ENCODE measurements around the gene TRAPPC2. TPM values are rescaled to one million over a fixed set of nuclear protein-coding genes. Genes with fewer than 3 reads are reported as not detected.
"Not testable (repeated sequence)": the region's sequence is repeated elsewhere in the genome, so short reads cannot be mapped to it uniquely, and the experiment has no call there.

TRAPPC2 gene
- total RNA-seq, 1 donor from 2014 or later, result 25.1 TPM

DNA sequence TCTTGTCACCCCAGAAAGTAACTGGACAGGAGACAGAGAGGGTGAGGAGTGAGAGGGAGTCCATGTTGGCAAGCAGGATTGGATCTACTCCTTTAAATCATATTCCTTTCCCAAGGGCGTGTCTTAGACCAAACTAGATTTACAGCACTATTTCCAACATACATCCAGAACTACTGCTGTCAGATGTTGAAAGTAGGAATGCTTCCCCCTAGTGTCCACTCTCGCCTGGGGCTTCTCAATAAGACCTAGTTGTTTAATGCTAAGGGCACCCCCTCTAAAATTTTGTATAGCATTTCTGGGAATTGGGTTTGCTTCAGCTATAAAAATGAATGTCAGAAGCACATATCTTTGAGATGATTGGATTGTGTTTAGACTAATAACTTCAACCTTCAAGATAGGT is 13.4 kb upstream of the TRAPPC2 start:
- no peak for DNase-seq (ENCODE audit: low spot score)

DNA sequence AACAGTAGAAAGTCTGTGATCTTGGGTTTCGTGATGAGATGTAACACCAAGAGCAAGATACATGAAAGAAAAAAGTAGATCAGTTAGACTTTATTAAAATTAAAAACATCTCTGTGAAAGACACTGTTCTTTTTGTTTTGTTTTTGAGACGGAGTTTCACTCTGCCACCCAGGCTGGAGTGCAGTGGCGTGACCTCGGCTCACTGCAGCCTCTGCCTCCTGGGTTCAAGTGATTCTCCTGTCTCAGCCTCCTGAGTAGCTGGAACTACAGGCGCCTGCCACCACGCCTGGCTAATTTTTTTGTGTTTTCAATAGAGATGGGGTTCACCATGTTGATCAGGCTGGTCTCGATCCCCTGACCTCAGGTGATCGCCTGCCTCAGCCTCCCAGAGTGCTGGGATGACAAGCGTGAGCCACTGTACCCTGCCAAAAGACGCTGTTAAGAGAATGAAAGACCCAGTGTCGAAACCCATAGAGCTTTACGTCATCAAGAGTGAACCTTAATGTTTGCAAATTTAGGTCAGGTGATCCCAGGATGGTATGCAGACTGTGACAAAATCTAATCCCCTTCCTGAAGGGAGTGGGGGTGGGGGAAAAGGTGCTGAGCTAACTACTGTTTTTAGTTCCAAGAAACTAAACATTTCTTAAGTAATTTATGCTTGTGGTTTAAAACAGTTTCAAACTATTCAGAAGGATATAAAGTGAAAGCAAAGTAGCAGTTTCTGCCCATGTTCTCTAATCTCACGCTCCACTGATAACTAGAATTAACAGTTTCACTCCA is 8.2 kb upstream of the TRAPPC2 start:
- no peak for DNase-seq (ENCODE audit: low spot score)

DNA sequence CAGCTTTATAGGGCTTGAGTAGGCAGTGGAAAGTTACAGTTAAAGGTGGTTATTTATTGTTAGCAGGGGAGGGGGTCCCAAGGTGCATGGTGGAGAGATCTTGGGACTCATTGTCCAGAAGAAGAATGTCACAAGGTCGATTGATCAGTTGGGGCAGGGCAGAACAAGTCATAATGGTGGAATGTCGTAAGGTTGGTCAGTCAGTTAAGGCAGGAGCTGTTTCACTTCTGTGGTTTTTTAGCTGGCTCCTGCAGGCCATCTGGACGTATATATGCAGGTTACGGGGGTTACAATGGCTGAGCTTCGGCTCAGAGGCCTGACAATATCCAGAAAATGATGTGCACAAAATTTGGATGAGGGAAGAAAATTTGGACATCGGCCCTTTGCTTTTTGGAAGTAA is 7.3 kb upstream of the TRAPPC2 start:
- DNase-seq (ENCODE audit: low spot score), result no peak

DNA sequence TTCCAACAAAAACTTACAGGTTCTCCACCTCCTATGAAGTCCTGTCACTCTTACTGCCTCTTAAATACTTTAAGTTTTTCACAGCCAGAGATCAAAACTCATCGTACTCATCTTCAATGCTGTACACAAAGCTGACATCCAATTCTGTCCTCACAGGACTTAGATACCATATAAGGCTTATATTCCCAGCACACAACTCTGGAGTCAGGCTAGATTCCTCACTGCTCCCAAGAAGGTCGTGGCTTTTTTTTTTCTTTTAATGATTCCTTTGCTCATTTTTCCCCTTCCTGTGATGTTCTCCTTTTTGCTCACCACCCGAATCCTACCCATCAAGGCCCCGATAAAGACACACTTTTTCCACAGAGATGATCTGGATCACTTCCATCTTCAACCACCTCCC is 914 bp downstream of the TRAPPC2 start:
- DNase-seq (ENCODE audit: low spot score), result no peak

DNA sequence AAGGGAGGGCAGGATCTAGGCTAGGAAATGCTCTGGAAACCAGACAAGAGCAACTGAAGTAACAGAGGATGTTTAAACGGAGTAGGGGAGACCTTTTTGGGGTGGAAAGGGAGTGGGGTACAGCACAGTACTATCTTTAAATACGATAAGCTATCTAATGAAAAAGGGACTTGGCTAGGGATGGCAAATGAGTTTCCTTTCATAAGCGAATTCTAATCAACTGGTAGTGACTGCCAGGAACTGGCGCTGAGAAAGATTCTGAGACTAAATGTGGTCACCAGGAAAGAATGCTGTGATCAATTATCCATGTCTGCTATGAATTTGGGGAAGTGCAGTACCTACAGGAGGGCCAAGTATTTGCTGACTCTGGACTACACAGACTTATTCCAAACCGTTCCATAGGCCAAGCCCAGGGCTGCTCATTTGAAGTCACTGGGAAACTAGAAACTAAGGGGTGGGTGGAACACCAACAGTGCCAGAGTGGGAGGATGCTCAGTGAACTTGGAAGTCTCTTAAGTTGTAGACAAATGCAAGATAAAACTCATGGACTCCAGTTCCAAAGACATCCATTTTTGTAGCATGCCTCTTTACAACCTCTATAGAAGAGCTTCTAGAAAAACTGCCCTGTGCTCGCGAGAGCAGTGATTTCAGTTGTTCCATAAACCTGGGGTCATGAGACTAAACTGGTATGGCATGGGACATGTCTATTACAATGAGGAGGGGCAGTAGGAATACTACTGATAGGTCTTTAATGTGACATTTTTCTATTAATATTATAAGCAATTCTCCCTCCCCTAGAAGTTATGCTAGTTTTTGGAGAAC is 2.0 kb downstream of the TRAPPC2 start:
- DNase-seq (ENCODE audit: low spot score), result no peak

DNA sequence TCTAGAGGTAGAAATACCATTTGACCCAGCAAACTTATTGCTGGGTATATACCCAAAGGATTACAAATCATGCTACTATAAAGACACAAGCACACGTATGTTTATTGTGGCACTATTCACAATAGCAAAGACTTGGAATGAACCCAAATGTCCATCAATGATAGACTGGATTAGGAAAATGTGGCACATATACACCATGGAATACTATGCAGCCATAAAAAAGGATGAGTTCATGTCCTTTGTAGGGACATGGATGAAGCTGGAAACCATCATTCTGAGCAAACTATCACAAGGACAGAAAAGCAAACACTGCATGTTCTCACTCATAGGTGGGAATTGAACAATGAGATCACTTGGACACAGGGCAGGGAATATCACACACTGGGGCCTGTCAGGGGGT is 3.9 kb downstream of the TRAPPC2 start:
- not testable (repeated sequence) for DNase-seq (ENCODE audit: low spot score)

DNA sequence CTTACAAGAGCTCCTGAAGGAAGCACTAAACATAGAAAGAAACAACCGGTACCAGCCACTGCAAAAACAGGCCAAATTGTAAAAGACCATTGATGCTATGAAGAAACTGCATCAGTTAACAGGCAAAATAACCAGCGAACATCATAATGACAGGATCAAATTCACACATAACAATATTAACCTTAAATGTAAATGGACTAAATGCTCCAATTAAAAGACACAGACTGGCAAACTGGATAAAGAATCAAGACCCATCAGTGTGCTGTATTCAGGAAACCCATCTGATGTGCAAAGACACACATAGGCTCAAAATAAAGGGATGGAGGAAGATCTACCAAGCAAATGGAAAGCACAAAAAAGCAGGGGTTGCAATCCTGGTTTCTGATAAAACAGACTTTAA is 7.8 kb downstream of the TRAPPC2 start:
- DNase-seq (ENCODE audit: low spot score), result not testable (repeated sequence)

DNA sequence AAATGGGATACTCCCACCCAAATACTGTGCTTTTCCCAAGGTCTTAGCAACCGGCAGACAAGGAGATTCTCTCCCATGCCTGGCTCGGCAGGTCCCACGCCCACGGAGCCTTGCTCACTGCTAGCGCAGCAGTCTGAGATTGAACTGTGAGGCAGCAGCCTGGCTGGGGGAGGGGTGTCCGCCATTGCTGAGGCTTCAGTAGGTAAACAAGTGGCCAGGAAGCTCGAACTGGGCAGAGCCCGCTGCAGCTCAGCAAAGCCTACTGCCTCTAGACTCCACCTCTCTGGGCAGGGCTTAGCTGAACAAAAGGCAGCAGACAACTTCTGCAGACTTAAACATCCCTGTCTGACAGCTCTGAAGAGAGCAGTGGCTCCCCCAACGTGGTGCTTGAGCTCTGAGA is 9.5 kb downstream of the TRAPPC2 start:
- peak; percentile 55 for DNase-seq (ENCODE audit: low spot score)

DNA sequence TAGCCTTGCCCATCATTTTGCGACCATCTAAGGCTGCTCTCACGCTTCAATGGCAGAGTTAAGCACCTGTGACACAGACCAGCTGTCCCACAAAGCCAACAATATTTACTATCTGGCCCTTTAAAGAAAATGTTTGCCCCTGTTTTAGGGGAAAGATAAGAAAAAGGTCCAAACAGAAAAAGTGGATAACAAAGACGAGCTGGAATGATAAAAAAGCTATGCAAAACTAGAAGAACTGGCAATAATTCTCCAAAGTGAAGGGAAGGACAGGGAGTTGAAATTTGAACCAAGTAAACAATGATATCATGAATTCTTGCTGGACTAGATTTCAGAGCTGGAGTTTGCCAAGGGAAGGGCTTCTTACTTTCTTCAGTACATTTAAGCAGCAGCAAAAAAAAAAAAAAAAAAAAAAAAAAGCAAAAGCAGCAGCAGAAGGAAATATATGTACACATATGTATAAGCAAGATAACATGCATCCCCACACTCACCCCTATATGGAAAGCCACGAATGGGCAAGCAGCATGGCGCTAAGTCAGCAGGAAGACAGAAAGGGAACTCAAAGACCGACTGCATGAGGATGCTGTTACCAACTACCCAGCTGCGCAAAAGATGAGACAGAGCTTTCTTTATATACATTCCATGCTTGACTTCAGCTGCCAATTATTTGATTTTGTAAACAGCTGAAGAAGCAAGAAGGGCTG is 12.5 kb downstream of the TRAPPC2 start:
- no peak for DNase-seq (ENCODE audit: low spot score)

DNA sequence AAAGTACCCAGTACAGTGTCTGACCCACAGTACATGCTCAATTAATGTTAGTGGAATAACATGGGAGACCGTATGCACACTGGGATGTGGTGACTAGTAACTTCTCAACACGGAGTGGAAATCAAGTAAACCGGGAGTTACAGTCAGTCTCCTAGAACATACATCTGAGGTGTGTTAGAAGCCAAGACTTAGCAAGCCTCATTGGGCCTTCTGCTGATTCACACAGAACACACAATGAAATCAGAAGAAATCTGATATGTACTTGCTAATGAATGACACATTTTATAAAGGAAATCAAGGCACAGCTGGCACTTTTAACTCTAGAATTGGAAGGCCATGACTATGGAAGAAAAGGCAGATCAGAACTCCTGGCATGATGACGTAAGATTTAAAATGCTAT is 13.0 kb downstream of the TRAPPC2 start:
- DNase-seq (ENCODE audit: low spot score), result no peak

DNA sequence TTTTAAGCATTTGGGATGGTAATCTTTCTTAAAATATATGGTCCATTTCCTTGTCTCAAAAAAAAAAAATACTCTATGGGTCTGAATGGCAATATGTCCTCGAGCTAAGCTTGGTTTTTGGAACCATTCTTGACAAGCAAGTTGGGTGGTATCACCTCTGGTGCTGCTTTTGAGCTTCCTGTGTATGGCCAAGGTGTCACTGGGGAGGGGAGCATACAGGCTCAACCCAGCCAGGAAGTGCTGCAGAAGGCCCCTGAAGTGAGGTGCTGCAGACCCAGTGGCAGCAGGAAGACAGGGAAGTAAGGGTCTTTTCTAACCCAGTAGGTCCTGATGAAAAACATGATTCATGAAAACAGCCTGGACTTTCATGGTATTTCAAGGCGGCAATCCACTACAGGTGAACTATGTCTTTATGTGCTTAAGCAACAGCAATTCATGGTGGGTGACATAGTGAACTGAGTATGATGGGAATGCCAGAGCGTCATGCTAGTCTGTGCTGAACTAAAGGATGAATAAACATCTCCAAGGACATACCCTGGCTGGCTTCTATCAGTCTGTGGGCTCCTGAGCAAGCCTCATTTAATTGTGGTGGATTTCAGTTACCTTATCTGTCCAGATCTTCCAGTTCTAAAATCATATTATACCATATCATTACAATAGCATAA is 15.1 kb downstream of the TRAPPC2 start:
- DNase-seq (ENCODE audit: low spot score), result no peak

DNA sequence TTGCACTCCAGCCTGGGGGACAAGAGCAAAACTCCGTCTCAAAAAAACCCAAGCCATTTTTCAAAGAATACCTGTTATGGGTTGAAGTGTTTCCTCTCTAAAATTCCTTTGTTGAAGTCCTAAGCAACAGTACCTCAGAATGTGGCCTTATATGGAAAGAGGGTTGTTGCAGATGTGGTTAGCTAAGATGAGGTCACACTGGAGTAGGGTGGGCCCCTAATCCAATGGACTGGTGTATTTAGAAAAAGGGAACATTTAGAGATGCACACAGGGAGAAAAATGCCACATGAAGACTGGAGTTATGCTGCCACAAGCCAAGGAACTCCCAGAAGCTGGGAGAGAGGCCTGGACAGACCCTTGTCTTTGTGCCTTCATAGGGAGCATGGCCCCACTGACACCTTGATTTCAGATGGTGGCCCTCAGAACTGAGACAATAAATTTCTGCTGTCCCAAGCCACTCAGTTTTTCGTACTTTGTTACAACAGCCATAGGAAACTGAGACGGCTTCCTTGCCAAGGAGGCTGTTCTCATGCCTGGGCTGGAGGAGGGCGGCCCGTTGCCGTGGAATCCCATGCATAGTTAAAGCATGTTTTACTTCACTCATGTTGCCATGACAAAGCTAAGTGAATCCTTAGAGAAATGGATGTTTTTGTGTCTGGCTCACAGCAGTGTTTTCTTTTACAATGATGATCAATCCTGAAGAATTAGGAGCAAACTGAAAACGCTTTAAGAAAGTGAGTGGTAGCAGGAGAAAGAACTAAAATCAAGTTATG is 16.5 kb downstream of the TRAPPC2 start:
- no peak for DNase-seq (ENCODE audit: low spot score)

DNA sequence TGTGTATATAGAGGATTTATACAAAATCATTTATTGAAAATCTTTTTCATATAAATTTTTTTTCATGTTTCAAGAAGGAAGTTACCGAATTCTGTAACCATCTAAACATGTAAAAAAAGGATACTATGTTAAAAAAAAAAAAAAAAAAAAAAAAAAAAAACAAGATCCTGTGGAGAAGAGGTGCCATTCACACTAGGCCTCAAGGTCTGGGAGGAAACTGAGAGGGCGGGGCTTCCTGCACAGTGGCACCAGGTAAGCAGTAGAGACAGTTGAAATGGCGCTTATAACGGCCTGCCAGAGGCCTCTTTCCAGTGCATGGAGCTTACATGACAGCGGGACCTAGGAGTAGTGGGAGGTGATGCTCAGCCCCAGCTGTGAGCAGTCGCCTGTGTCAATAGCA is 17.5 kb downstream of the TRAPPC2 start:
- no peak for DNase-seq (ENCODE audit: low spot score)

DNA sequence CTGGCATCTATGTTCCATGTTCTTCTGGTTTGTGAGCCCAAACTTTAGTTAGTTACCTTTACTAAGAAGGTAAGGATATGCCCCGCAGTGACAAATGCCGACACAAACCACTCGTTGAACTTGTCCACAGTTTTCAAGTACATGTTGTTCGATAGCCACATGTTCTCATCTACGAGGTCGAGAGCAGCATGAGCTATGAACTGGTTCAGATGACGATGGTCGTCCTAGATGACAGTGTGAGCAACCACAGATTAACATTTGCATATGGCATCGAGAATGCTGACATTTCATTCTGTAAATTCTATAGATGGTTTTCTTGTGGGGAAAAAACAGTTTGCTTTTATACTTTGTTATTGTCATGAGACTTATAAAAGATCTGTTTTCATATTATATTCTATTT is 18.0 kb downstream of the TRAPPC2 start:
- DNase-seq (ENCODE audit: low spot score), result no peak

DNA sequence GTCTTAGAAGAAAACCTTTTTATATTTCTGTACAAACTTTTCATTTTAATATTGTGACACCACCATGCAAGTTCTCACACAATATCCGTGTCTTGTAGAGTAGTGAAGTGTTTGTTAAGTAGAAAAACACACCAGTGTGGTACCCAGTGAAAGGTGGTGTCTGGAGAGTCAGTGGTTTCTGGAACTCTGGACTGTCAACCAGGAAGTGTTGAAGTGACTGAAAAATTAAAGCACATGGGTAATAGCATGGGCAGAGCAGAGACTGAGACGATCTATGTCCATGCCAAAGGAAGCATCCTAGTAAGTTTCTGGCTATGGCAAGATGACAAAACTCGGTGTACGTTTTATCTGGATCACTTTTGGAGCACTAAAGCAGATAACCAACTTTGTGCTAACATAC is 23.3 kb downstream of the TRAPPC2 start:
- DNase-seq (ENCODE audit: low spot score), result no peak

DNA sequence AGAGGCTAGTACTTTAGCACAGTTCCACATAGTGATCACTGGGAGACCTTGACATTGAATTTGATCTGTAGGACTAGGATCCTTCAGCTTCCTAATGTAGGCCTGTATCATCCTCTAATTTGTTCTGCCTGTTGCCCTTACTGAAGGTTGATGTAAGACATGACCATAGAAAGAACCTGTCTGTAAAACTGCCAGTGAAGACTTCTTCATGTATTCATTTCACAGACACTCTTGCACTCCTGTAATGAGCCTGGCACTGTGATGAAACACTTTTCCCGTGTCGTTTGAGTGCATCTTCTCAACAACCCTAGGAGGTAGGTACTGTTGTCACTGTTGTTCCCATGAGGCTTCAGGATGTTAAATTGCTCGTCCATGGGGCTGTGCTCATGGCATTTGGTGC is 30.8 kb downstream of the TRAPPC2 start:
- no peak for DNase-seq (ENCODE audit: low spot score)

DNA sequence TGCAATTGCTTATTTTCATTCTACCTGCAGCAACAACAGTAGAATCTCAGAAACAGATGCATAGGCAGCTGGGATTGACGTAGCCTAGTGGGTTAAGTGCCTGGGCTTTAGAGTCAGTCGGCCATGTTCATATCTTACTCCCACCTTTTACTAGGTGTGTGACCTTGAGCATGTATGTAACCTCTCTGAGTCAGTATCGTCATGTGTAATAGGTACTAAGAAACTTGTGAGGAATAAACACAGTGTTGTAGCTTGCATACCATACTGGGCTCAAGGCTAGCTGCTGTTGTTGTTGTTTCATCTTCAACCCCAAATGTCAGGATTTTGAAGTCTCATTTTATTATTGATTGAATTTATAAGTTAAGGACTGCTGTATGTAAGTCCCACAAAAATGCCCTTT is 31.3 kb downstream of the TRAPPC2 start:
- no peak for DNase-seq (ENCODE audit: low spot score)

DNA sequence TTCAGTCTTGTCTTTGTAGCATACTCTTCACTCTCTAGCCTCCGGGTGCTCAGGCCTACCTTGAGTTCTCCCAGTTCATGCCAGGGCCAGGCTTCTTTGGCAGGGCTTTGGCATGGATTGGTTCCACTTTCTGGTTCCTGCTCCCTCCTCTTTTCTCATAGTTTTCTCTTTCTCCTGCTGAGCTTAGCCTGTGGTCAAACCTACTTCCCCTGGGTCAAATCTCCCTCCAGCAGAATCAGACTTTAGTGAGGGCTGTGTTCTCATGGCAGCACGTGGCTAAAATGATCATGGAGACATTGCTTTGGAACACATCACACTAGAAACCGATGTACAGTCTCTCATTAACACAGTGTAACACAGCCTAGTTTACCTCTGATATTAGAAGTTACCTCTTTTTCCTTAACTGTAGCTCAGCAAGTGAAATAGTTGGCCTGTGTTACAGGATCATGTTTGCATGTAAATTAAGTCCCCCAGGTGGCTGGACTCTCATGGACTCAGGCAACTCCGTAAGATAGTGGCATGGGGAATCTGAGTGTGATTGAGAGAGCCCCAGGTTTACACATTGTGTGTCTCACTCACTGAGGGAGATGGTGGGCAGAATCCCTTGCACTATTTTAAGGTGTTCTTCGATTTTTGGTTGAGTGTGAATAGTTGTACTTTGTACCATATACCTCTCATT is 32.2 kb downstream of the TRAPPC2 start:
- DNase-seq (ENCODE audit: low spot score), result no peak

DNA sequence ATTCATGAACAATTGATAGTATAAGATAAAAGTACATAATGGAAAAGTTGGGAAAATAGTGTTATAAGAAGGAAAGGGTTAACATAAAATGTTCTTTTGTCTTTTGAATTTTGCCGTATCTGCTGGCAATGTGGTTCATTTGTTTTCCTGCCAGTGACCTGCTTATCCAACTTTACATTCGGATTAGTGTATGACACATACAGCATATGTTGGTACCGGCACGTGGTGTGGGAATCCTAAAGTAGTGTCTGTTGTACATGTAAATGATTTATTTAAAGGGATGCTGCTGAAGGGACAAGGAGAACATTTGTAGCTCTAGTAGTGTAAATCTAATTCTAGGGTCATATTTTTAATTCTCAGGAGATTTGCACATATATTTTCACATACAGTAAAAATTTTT is 34.0 kb downstream of the TRAPPC2 start:
- DNase-seq (ENCODE audit: low spot score), result no peak

DNA sequence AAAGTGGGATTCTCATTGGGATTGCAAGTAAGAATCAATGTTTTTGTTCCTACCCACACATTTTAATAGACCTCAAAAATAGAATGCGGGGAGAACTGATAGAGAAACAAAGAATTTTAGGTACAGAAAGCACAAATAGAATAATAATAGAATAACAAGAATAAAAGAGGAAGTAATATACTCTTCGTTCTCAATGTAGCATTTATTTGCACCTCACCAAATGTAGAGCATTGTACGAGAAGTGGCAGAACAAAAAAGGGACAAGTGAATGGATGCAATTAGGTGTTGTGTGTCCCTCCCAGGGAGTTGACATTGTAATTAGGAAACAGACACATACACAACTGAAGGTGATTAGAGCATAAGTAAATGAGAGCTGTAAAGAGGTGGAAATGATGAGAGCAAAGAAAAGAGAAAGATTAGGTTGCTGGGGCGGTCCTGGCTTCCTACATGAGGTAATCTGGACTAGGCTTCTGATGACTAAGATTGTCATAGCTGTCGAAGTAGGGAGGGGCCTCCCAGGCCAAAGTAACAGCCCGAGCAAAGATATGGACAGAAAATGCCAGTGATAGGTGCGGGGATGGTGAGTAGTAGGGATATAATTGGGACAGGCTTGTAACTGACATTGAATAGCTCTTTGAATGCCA is 35.1 kb downstream of the TRAPPC2 start:
- no peak for DNase-seq (ENCODE audit: low spot score)
